DND-41 (cell line): ENCODE results near the gene MECR.

Experiments used
- ATAC-seq: fragments of 200-7000 bp; cut with Tn5 transposase; 3 replicates; pipeline ENCODE4 v1.9.1; 2021; ENCODE audit warnings: low read depth; ENCODE audit not compliant: insufficient read depth
- DNase-seq: peaks from one replicate; pipeline ENCODE4 v3.0.0-alpha.2; 2020
- H2AFZ ChIP-seq: 2 replicates; pipeline ENCODE4 v1.6.0; 2012; ENCODE audit warnings: low read depth, low read length
- H3K27ac ChIP-seq: 2 replicates; pipeline ENCODE4 v1.5.1; 2012; ENCODE audit warnings: low read length, inconsistent platforms
- H3K27me3 ChIP-seq: fragments of 200-600 bp; sonication (generic); 2 replicates; pipeline ENCODE4 v1.6.0; 2012; ENCODE audit warnings: low read length, mild to moderate bottlenecking, inconsistent platforms; ENCODE audit not compliant: insufficient read depth, poor library complexity
- H3K36me3 ChIP-seq: 2 replicates; pipeline ENCODE4 v1.5.1; 2012; ENCODE audit warnings: low read length, inconsistent platforms; ENCODE audit not compliant: insufficient read depth
- H3K4me1 ChIP-seq: 2 replicates; pipeline ENCODE4 v1.5.1; 2012; ENCODE audit warnings: mild to moderate bottlenecking, low read length; ENCODE audit not compliant: insufficient read depth
- H3K4me2 ChIP-seq: 2 replicates; pipeline ENCODE4 v1.6.0; 2012; ENCODE audit warnings: mild to moderate bottlenecking, moderate library complexity, low read length, inconsistent platforms; ENCODE audit not compliant: insufficient read depth
- H3K4me3 ChIP-seq, 2 experiments: fragments of 200-600 bp in 1 of 2; shearing (Covaris generic) in 1 of 2; 2 replicates each; pipeline ENCODE4 v1.5.1; 2012 to 2016; ENCODE audit warnings: inconsistent platforms in 2 of 2, low read length in 2 of 2, mild to moderate bottlenecking in 2 of 2, low read depth in 1 of 2, moderate library complexity in 1 of 2
- H3K79me2 ChIP-seq: 2 replicates; pipeline ENCODE4 v1.6.0; 2012; ENCODE audit warnings: low read length, inconsistent platforms; ENCODE audit not compliant: insufficient read depth
- H3K9ac ChIP-seq: 2 replicates; pipeline ENCODE4 v1.6.0; 2012; ENCODE audit warnings: low read depth, mild to moderate bottlenecking, inconsistent platforms, low read length, moderate library complexity
- H3K9me3 ChIP-seq: 2 replicates; pipeline ENCODE4 v1.5.1; 2012; ENCODE audit warnings: low read length, moderate library complexity, mild to moderate bottlenecking, inconsistent platforms; ENCODE audit not compliant: insufficient read depth, severe bottlenecking
- H4K20me1 ChIP-seq: 2 replicates; pipeline ENCODE4 v1.6.0; 2012; ENCODE audit warnings: low read length; ENCODE audit not compliant: insufficient read depth
- EZH2 ChIP-seq: IDR thresholded peaks from 3 replicates; pipeline ENCODE4 v1.6.1; 2012; ENCODE audit warnings: borderline replicate concordance, low read depth, mild to moderate bottlenecking, moderate library complexity, low read length, inconsistent platforms; ENCODE audit not compliant: severe bottlenecking
- TF ChIP-seq, protein P1 (sequence below): IDR thresholded peaks from 2 replicates; pipeline ENCODE4 v1.5.1; 2012; ENCODE audit warnings: borderline replicate concordance, low read length, moderate library complexity, mild to moderate bottlenecking; ENCODE audit not compliant: poor library complexity, severe bottlenecking; ENCODE audit errors: extremely low read depth

MECR gene

DNA sequence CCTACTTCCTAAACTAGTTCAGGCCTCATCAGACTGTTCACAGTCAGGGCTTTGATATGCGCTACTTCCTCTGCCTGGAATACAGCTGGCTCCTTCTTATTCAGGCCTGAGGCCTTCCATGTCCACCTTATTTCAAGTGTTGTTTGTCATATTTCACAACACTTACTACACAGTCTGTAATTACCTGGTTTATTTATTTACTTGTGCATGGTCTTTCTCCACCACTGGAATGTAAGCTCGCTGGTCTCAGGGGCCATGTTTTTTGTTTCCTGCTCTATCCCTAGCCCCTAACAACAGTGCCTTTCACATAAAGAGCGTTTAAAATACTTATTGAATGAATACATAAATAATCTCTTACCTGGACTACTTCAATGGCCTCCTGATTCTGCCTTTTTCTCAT lies 44.5 kb downstream of the MECR start:
- Histone ChIP-seq H4K20me1 (no peaks in the 10 kb centered on the region), H3K79me2 (peaks cover 7% of the 10 kb centered on the region), H3K4me2 (no peak overlapping the region), H3K27me3 (no peaks in the 10 kb centered on the region), H3K9ac (no peak overlapping the region), H3K9me3 (no peaks in the 10 kb centered on the region), H3K4me3 (no peak overlapping the region), H2AFZ (no peak overlapping the region), H3K36me3 (no peaks in the 10 kb centered on the region; the same call in 1 of the 2 replicates), H3K4me1 (peaks cover 12% of the 10 kb centered on the region), H3K27ac (no peak overlapping the region)
- ATAC-seq (no peak), DNase-seq (no peak)
- no peak for TF ChIP-seq EZH2
- TF ChIP-seq, protein P1, sequence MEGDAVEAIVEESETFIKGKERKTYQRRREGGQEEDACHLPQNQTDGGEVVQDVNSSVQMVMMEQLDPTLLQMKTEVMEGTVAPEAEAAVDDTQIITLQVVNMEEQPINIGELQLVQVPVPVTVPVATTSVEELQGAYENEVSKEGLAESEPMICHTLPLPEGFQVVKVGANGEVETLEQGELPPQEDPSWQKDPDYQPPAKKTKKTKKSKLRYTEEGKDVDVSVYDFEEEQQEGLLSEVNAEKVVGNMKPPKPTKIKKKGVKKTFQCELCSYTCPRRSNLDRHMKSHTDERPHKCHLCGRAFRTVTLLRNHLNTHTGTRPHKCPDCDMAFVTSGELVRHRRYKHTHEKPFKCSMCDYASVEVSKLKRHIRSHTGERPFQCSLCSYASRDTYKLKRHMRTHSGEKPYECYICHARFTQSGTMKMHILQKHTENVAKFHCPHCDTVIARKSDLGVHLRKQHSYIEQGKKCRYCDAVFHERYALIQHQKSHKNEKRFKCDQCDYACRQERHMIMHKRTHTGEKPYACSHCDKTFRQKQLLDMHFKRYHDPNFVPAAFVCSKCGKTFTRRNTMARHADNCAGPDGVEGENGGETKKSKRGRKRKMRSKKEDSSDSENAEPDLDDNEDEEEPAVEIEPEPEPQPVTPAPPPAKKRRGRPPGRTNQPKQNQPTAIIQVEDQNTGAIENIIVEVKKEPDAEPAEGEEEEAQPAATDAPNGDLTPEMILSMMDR: no peak

GRCh38 chr1:29183287-29183686 lies 47.4 kb downstream of the MECR start:
- Histone ChIP-seq H3K36me3 (peaks cover 18% of the 10 kb centered on the region), H3K27ac (no peak overlapping the region), H3K4me3 (no peak overlapping the region), H3K27me3 (no peaks in the 10 kb centered on the region), H2AFZ (peak overlapping the region; percentile 59; the same call in 1 of the 2 replicates), H4K20me1 (peaks cover 28% of the 10 kb centered on the region), H3K9ac (no peak overlapping the region), H3K4me1 (peaks cover 35% of the 10 kb centered on the region), H3K79me2 (peaks cover 37% of the 10 kb centered on the region), H3K9me3 (no peaks in the 10 kb centered on the region), H3K4me2 (no peak overlapping the region)
- DNase-seq: no peak
- TF ChIP-seq EZH2: no peak
- TF ChIP-seq, protein P1: no peak
- ATAC-seq: no peak

DNA sequence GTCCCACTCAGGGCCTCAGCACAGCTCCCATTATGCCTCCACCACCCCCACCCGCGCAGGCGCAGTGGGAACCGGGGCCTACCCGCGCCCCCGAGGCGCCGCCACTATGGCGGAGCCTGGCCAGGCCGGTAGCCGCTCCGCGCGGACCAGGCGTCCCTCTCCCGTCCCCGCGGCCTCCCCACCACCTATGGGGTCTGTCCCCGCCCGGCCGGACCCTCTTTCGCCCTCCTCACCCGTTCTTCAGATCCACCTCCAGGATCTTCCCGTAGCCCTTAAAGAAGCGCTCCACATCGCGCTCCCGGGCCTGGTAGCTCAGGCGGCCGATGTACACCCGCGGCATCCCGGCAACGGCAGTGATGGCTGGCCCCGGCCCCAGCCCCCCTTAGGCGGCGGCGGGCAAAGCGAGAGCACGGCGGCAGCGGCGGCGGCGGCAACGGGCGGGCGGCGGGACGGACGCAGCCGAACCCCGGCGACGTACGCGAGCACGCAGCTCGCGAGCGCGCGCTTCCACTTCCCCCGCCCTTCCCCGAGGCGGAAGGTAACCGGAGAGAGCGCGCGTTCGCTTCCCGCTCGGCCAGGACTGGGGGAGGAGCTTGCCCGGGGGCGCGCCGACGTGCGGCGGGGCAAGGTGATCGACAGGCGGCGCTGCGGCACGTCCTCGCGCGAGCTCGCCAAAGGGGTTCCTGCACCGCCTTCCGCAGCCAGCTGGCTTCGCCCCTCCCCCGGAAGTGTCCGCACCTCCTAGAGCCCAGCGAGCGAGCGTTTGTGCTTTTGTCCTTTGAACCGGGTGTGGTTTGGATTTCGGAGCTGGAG lies 49.1 kb downstream of the MECR start, which contains the start of gene SRSF4:
SRSF4 (minus strand) TSS at position 488 of the 813 bp plus-strand sequence; CDS start at position 340, 148 bp downstream.
- peak; percentile 99 for DNase-seq
- Histone ChIP-seq H3K4me3 (peak within 1 kb of the TSS; percentile 65 to 70), H3K36me3 (peaks cover 34% of the 10 kb centered on the region), H3K9ac (peak within 1 kb of the TSS; percentile 96), H3K27me3 (no peaks in the 10 kb centered on the region), H3K27ac (peak within 1 kb of the TSS; percentile 94), H3K4me1 (peaks cover 49% of the 10 kb centered on the region), H4K20me1 (peaks cover 43% of the 10 kb centered on the region), H3K4me2 (peak within 1 kb of the TSS; percentile 85), H3K9me3 (no peaks in the 10 kb centered on the region), H3K79me2 (peaks cover 54% of the 10 kb centered on the region), H2AFZ (peak within 1 kb of the TSS; percentile 95)
- TF ChIP-seq EZH2: no peak
- TF ChIP-seq, protein P1: peak; percentile 79
- peak; percentile 90 for ATAC-seq
